ENCODE results near the gene UBASH3B.

DNA sequence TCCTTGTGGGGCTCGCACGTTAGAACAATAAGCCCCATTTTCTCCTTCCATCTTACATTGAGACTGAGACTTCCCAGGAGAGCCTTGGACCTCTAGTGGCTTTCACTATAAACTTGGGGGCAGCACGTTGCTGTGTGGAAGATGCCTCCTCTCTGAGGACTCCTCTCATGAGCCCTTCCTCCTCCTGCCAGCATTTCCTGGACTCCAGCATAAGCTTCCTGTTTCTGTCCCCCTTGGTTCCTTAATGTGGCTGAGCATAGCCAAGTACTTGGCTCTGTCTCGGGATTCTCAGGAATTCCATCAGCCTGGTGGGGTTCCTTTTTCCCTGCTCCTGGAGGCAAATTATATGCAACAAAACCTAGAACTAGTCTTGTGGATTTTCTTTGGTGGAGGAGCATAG is 38.8 kb upstream of the UBASH3B start:
- TF ChIP-seq, protein P1, sequence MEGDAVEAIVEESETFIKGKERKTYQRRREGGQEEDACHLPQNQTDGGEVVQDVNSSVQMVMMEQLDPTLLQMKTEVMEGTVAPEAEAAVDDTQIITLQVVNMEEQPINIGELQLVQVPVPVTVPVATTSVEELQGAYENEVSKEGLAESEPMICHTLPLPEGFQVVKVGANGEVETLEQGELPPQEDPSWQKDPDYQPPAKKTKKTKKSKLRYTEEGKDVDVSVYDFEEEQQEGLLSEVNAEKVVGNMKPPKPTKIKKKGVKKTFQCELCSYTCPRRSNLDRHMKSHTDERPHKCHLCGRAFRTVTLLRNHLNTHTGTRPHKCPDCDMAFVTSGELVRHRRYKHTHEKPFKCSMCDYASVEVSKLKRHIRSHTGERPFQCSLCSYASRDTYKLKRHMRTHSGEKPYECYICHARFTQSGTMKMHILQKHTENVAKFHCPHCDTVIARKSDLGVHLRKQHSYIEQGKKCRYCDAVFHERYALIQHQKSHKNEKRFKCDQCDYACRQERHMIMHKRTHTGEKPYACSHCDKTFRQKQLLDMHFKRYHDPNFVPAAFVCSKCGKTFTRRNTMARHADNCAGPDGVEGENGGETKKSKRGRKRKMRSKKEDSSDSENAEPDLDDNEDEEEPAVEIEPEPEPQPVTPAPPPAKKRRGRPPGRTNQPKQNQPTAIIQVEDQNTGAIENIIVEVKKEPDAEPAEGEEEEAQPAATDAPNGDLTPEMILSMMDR (IDR thresholded peaks at IDR 0.05): no peak
- TF ChIP-seq POLR2A (IDR thresholded peaks at IDR 0.05): no peak
